ENCODE measurements around the gene GSG1L.

GSG1L gene

GRCh38 chr16:27767971-27768591, 295.4 kb downstream of the GSG1L start:
- no peak for DNase-seq

GRCh38 chr16:27767081-27767480, 296.4 kb downstream of the GSG1L start:
- no peak for DNase-seq

GRCh38 chr16:27766236-27766925, 297.1 kb downstream of the GSG1L start:
- DNase-seq = no peak

- DNase-seq = no peak
These were observed 298.4 kb downstream of the GSG1L start for GRCh38 chr16:27764869-27765675.

GRCh38 chr16:27764427-27764826, 299.1 kb downstream of the GSG1L start:
- DNase-seq = no peak

- no peak for DNase-seq
These were observed 301.1 kb downstream of the GSG1L start for GRCh38 chr16:27762441-27762840.

GRCh38 chr16:27761816-27762215, 301.7 kb downstream of the GSG1L start:
- DNase-seq = no peak

GRCh38 chr16:27760789-27761176, 302.7 kb downstream of the GSG1L start:
- DNase-seq = no peak

GRCh38 chr16:27759967-27760788, 303.3 kb downstream of the GSG1L start:
- no peak for DNase-seq

- DNase-seq = no peak
These were observed 304.1 kb downstream of the GSG1L start for GRCh38 chr16:27759301-27759871.

- DNase-seq = no peak
These were observed 305.0 kb downstream of the GSG1L start for GRCh38 chr16:27758544-27758943.

GRCh38 chr16:27756206-27756970, 307.1 kb downstream of the GSG1L start:
- no peak for DNase-seq

GRCh38 chr16:27754788-27755690, 308.5 kb downstream of the GSG1L start:
- no peak for DNase-seq

- no peak for DNase-seq
These were observed 310.0 kb downstream of the GSG1L start for GRCh38 chr16:27753563-27753962.

- no peak for DNase-seq
These were observed 311.3 kb downstream of the GSG1L start for GRCh38 chr16:27752241-27752640.

- no peak for DNase-seq
These were observed 311.8 kb downstream of the GSG1L start for GRCh38 chr16:27751676-27752075.

GRCh38 chr16:27751233-27751632, 312.3 kb downstream of the GSG1L start:
- no peak for DNase-seq

- no peak for DNase-seq
These were observed 313.6 kb downstream of the GSG1L start for GRCh38 chr16:27749946-27750345.

GRCh38 chr16:27749547-27749875, 314.0 kb downstream of the GSG1L start:
- DNase-seq = no peak

- DNase-seq = no peak
These were observed 314.5 kb downstream of the GSG1L start for GRCh38 chr16:27748868-27749546.
